ENCODE data around the gene AURKA. TPM values are rescaled to one million over a fixed set of nuclear protein-coding genes. Genes with fewer than 3 reads are reported as not detected.

Gene AURKA
- total and polyA plus RNA-seq, 9 of the 15 experiments (the other 6 are each of a cell fraction or from before 2014, with no cell fraction given), result 72.7 to 162 (median 113) TPM

DNA sequence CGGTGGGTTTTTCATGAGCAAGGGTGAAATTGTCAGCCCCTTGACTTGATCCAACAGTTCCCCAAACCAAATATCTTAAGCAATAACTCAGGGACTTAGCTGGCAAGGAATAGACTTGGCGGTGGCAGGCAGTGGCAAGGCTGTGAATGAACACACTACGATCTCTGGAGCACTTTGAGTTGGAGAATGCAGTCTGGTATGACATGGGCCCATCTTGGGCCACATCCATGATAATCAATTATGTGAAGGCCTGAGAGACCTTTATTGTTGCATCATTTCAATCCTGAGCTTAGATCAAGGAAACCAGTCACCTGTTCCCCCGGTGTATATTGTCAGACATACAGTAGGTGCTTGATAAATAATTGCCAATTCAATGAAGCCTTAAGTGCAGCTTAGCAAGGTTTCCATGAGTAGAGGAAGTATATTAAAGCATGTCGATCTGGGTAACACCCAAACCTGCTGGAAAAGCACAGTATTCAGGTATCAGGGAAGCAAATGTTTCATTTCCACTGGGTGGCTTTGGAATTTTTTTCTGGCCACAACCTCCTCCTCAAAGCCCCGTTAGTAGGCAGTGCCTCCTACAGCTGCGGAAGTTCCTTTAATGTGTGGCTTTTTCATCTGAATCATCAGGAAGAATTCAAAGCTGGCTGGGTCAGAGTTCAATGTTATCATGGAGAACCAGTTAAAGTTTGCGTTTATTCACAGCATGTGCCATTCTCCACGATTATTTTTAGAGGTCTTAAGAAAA, 30.2 kb upstream of the AURKA start (continued):
- peak; percentile 57; the same call in 1 of the 2 replicates for TF ChIP-seq POLR2AphosphoS5 (IDR thresholded peaks at IDR 0.05; ENCODE audit: control insufficient read depth, insufficient read depth, low read depth, low read length)
- TF ChIP-seq, protein P1, sequence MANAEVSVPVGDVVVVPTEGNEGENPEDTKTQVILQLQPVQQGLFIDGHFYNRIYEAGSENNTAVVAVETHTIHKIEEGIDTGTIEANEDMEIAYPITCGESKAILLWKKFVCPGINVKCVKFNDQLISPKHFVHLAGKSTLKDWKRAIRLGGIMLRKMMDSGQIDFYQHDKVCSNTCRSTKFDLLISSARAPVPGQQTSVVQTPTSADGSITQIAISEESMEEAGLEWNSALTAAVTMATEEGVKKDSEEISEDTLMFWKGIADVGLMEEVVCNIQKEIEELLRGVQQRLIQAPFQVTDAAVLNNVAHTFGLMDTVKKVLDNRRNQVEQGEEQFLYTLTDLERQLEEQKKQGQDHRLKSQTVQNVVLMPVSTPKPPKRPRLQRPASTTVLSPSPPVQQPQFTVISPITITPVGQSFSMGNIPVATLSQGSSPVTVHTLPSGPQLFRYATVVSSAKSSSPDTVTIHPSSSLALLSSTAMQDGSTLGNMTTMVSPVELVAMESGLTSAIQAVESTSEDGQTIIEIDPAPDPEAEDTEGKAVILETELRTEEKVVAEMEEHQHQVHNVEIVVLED (CRISPR knock-in tag; IDR thresholded peaks at IDR 0.05), result no peak
- no peak for TF ChIP-seq ZBTB43 (CRISPR knock-in tag; IDR thresholded peaks at IDR 0.05)
- no peak for TF ChIP-seq SMAD3 (CRISPR knock-in tag; conservative IDR thresholded peaks at IDR 0.05)
- TF ChIP-seq TARDBP (IDR thresholded peaks at IDR 0.05), result no peak
- TF ChIP-seq CREM (IDR thresholded peaks at IDR 0.05; ENCODE audit: low read depth), result 0 out of 2 replicates have a peak, but pooled peaks have one; percentile 36
- no peak for TF ChIP-seq ZSCAN32 (CRISPR knock-in tag; IDR thresholded peaks at IDR 0.05)
- TF ChIP-seq NBN (IDR thresholded peaks at IDR 0.05; ENCODE audit: low read depth), result no peak
- TF ChIP-seq NR3C1 (CRISPR knock-in tag; IDR thresholded peaks at IDR 0.05), result no peak
- no peak for TF ChIP-seq ZNF407 (IDR thresholded peaks at IDR 0.05; ENCODE audit: low read depth)
- TF ChIP-seq ETV5 (CRISPR knock-in tag; IDR thresholded peaks at IDR 0.05; ENCODE audit: low read depth), result peak; percentile 70; the same call in 1 of the 2 replicates
- TF ChIP-seq ZNF23 (CRISPR knock-in tag; IDR thresholded peaks at IDR 0.05), result no peak
- no peak for TF ChIP-seq ZBTB9 (CRISPR knock-in tag; IDR thresholded peaks at IDR 0.05)
- TF ChIP-seq SNAPC5 (CRISPR knock-in tag; IDR thresholded peaks at IDR 0.05), result no peak
- TF ChIP-seq ZNF121 (CRISPR knock-in tag; conservative IDR thresholded peaks at IDR 0.05), result no peak
- TF ChIP-seq PHB (CRISPR knock-in tag; IDR thresholded peaks at IDR 0.05), result no peak

Measured in K562 (cell line).